GM23338 (cell line): Measurements from ENCODE around the gene ZSCAN23. TPM values are rescaled to one million over a fixed set of nuclear protein-coding genes. Genes with fewer than 3 reads are reported as not detected.

Experiments used
- ATAC-seq: fragments of 200-7000 bp; cut with Tn5 transposase; 3 replicates; pipeline ENCODE4 v1.9.1; 2020
- DNase-seq: peaks from one replicate; pipeline ENCODE4 v3.0.0-alpha.2; 2015; ENCODE audit warnings: low spot score
- H2AFZ ChIP-seq: fragments of 200-600 bp; sonication (generic); 2 replicates; pipeline ENCODE4 v1.8.0; 2016; ENCODE audit warnings: antibody characterized with exemption, mild to moderate bottlenecking, moderate library complexity
- H3F3A ChIP-seq: fragments of 200-600 bp; sonication (generic); replicated peaks from 2 replicates; pipeline ENCODE4 v1.8.0; 2017; ENCODE audit warnings: antibody characterized with exemption, mixed run types, low read depth
- H3K27ac ChIP-seq: fragments of 200-600 bp; sonication (generic); 2 replicates; pipeline ENCODE4 v1.6.1; 2016; ENCODE audit warnings: low read depth
- H3K27me3 ChIP-seq: fragments of 200-600 bp; sonication (generic); 2 replicates; pipeline ENCODE4 v1.8.0; 2016; ENCODE audit warnings: mild to moderate bottlenecking, mixed run types, moderate library complexity; ENCODE audit not compliant: insufficient read depth
- H3K36me3 ChIP-seq: fragments of 200-600 bp; sonication (generic); 2 replicates; pipeline ENCODE4 v1.8.0; 2016; ENCODE audit warnings: mild to moderate bottlenecking; ENCODE audit not compliant: insufficient read depth
- H3K4me1 ChIP-seq: fragments of 200-600 bp; sonication (generic); 2 replicates; pipeline ENCODE4 v1.8.0; 2016; ENCODE audit warnings: mild to moderate bottlenecking, moderate library complexity; ENCODE audit not compliant: insufficient read depth
- H3K4me2 ChIP-seq: fragments of 200-600 bp; sonication (generic); 2 replicates; pipeline ENCODE4 v1.7.1; 2017; ENCODE audit warnings: mixed run types
- H3K4me3 ChIP-seq: fragments of 200-600 bp; sonication (generic); 2 replicates; pipeline ENCODE4 v1.6.1; 2016; ENCODE audit warnings: mixed run types
- H3K79me2 ChIP-seq: fragments of 200-600 bp; sonication (generic); replicated peaks from 2 replicates; pipeline ENCODE4 v1.8.0; 2017; ENCODE audit warnings: mild to moderate bottlenecking; ENCODE audit not compliant: insufficient read depth
- H3K9me2 ChIP-seq: fragments of 200-600 bp; sonication (generic); 2 replicates; pipeline ENCODE4 v1.8.0; 2017; ENCODE audit not compliant: insufficient read depth
- H4K20me1 ChIP-seq: fragments of 200-600 bp; sonication (generic); replicated peaks from 2 replicates; pipeline ENCODE4 v1.8.0; 2017; ENCODE audit warnings: mild to moderate bottlenecking; ENCODE audit not compliant: insufficient read depth
- H3K27ac Mint-ChIP-seq: 2 replicates; pipeline ENCODE4 v1.8.0; 2020; ENCODE audit warnings: inconsistent platforms, mild to moderate bottlenecking, moderate library complexity, mixed read lengths
- H3K27me3 Mint-ChIP-seq: 3 replicates; pipeline ENCODE4 v1.8.0; 2022; ENCODE audit warnings: low read depth, mild to moderate bottlenecking, moderate library complexity, mixed read lengths, inconsistent platforms; ENCODE audit not compliant: insufficient read depth, poor library complexity
- H3K36me3 Mint-ChIP-seq: 3 replicates; pipeline ENCODE4 v1.8.0; 2021; ENCODE audit warnings: low read depth, mild to moderate bottlenecking, inconsistent platforms, moderate library complexity, mixed read lengths
- H3K4me1 Mint-ChIP-seq: 3 replicates; pipeline ENCODE4 v1.8.0; 2020; ENCODE audit warnings: mild to moderate bottlenecking, inconsistent platforms, mixed read lengths
- H3K4me3 Mint-ChIP-seq: 3 replicates; pipeline ENCODE4 v1.8.0; 2021; ENCODE audit warnings: moderate library complexity, mild to moderate bottlenecking, inconsistent platforms, mixed read lengths
- H3K9me3 Mint-ChIP-seq: 3 replicates; pipeline ENCODE4 v1.8.0; 2020; ENCODE audit warnings: moderate library complexity, mild to moderate bottlenecking, inconsistent platforms, mixed read lengths
- CTCF ChIP-seq, 2 experiments: fragments of 200-600 bp in 1 of 2; sonication (generic) in 1 of 2; conservative IDR thresholded peaks; 2 replicates each; pipeline versions ENCODE4 v1.5.1 to v1.6.1; 2016 to 2017; ENCODE audit warnings: antibody characterized with exemption in 2 of 2, low read depth in 2 of 2, mild to moderate bottlenecking in 2 of 2, moderate library complexity in 1 of 2
- EZH2 ChIP-seq: fragments of 200-600 bp; sonication (generic); IDR thresholded peaks from one replicate; pipeline ENCODE4 v1.8.0; 2017; ENCODE audit warnings: antibody characterized with exemption, mild to moderate bottlenecking, low read depth; ENCODE audit not compliant: unreplicated experiment
- JUNB ChIP-seq: IDR thresholded peaks from one replicate; pipeline ENCODE4 v1.6.1; 2016; ENCODE audit warnings: antibody characterized with exemption; ENCODE audit not compliant: unreplicated experiment
- NANOG ChIP-seq: IDR thresholded peaks from 2 replicates; pipeline ENCODE4 v1.6.1; 2016; ENCODE audit warnings: antibody characterized with exemption, borderline replicate concordance
- ZNF114 ChIP-seq: fragments of 250-450 bp; sonication (Bioruptor Pico); IDR thresholded peaks from 2 replicates; pipeline ENCODE4 v1.5.0; 2020; ENCODE audit warnings: mild to moderate bottlenecking, moderate library complexity
- polyA plus RNA-seq: library from polyadenylated mRNA; unstranded; fragments of >200 nt; fragmentation: Nextera tagmentation; extraction: Ambion mirVana; gene quantifications from 2 replicates; pipeline ENCODE4 v1.2.1, GENCODE V29; 2016
- total RNA-seq: library from RNA; depleted of rRNA; stranded (reverse); fragments of >200 nt; shearing (Covaris generic); gene quantifications from 2 replicates; pipeline ENCODE4 v1.2.3, GENCODE V29; 2014
- TF ChIP-seq, protein P1 (sequence below): fragments of 250-450 bp; sonication (Bioruptor Pico); IDR thresholded peaks from 2 replicates; pipeline ENCODE4 v1.5.0; 2020; ENCODE audit warnings: mild to moderate bottlenecking, moderate library complexity
- TF ChIP-seq, protein P2 (sequence below): IDR thresholded peaks from 2 replicates; pipeline ENCODE4 v1.6.1; 2016; ENCODE audit warnings: antibody characterized with exemption

Gene ZSCAN23
- total and polyA plus RNA-seq, 2 experiments from 2014 or later: 1.9 to 7.8 TPM

GRCh38 chr6:28424163-28424562 lies 19.1 kb downstream of the ZSCAN23 start (continued):
- TF ChIP-seq, protein P1, sequence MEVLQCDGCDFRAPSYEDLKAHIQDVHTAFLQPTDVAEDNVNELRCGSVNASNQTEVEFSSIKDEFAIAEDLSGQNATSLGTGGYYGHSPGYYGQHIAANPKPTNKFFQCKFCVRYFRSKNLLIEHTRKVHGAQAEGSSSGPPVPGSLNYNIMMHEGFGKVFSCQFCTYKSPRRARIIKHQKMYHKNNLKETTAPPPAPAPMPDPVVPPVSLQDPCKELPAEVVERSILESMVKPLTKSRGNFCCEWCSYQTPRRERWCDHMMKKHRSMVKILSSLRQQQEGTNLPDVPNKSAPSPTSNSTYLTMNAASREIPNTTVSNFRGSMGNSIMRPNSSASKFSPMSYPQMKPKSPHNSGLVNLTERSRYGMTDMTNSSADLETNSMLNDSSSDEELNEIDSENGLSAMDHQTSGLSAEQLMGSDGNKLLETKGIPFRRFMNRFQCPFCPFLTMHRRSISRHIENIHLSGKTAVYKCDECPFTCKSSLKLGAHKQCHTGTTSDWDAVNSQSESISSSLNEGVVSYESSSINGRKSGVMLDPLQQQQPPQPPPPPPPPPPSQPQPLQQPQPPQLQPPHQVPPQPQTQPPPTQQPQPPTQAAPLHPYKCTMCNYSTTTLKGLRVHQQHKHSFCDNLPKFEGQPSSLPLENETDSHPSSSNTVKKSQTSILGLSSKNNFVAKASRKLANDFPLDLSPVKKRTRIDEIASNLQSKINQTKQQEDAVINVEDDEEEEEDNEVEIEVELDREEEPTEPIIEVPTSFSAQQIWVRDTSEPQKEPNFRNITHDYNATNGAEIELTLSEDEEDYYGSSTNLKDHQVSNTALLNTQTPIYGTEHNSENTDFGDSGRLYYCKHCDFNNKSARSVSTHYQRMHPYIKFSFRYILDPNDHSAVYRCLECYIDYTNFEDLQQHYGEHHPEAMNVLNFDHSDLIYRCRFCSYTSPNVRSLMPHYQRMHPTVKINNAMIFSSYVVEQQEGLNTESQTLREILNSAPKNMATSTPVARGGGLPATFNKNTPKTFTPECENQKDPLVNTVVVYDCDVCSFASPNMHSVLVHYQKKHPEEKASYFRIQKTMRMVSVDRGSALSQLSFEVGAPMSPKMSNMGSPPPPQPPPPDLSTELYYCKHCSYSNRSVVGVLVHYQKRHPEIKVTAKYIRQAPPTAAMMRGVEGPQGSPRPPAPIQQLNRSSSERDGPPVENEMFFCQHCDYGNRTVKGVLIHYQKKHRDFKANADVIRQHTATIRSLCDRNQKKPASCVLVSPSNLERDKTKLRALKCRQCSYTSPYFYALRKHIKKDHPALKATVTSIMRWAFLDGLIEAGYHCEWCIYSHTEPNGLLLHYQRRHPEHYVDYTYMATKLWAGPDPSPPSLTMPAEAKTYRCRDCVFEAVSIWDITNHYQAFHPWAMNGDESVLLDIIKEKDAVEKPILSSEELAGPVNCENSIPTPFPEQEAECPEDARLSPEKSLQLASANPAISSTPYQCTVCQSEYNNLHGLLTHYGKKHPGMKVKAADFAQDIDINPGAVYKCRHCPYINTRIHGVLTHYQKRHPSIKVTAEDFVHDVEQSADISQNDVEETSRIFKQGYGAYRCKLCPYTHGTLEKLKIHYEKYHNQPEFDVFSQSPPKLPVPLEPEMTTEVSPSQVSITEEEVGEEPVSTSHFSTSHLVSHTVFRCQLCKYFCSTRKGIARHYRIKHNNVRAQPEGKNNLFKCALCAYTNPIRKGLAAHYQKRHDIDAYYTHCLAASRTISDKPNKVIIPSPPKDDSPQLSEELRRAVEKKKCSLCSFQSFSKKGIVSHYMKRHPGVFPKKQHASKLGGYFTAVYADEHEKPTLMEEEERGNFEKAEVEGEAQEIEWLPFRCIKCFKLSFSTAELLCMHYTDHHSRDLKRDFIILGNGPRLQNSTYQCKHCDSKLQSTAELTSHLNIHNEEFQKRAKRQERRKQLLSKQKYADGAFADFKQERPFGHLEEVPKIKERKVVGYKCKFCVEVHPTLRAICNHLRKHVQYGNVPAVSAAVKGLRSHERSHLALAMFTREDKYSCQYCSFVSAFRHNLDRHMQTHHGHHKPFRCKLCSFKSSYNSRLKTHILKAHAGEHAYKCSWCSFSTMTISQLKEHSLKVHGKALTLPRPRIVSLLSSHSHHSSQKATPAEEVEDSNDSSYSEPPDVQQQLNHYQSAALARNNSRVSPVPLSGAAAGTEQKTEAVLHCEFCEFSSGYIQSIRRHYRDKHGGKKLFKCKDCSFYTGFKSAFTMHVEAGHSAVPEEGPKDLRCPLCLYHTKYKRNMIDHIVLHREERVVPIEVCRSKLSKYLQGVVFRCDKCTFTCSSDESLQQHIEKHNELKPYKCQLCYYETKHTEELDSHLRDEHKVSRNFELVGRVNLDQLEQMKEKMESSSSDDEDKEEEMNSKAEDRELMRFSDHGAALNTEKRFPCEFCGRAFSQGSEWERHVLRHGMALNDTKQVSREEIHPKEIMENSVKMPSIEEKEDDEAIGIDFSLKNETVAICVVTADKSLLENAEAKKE: no peak
- TF ChIP-seq, protein P2, sequence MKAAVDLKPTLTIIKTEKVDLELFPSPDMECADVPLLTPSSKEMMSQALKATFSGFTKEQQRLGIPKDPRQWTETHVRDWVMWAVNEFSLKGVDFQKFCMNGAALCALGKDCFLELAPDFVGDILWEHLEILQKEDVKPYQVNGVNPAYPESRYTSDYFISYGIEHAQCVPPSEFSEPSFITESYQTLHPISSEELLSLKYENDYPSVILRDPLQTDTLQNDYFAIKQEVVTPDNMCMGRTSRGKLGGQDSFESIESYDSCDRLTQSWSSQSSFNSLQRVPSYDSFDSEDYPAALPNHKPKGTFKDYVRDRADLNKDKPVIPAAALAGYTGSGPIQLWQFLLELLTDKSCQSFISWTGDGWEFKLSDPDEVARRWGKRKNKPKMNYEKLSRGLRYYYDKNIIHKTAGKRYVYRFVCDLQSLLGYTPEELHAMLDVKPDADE: no peak

- no peaks in the 10 kb centered on the region for H3K36me3 ChIP-seq
- no peaks in the 10 kb centered on the region for H3K79me2 ChIP-seq
- ATAC-seq (no peak), DNase-seq (no peak)
- H3K4me3 ChIP-seq: no peak overlapping the region
- H3K27me3 Mint-ChIP-seq: no peaks in the 10 kb centered on the region
- H2AFZ ChIP-seq: no peak overlapping the region
- no peak overlapping the region for H3K27ac Mint-ChIP-seq
- no peaks in the 10 kb centered on the region for H3K27me3 ChIP-seq
- no peak overlapping the region for H3K27ac ChIP-seq
- no peaks in the 10 kb centered on the region for H3K4me1 ChIP-seq
- H3K4me1 Mint-ChIP-seq: no peaks in the 10 kb centered on the region
- H3K4me2 ChIP-seq: no peak overlapping the region
- H3K9me2 ChIP-seq: no peaks in the 10 kb centered on the region
- H4K20me1 ChIP-seq: 0 out of 2 replicates have a peak, but pooled peaks cover 3% of the 10 kb centered on the region
- 0 out of 3 replicates have a peak, but pooled peaks cover 6% of the 10 kb centered on the region for H3K9me3 Mint-ChIP-seq
- peaks cover 15% of the 10 kb centered on the region for H3K36me3 Mint-ChIP-seq
- H3F3A ChIP-seq: no peaks in the 10 kb centered on the region
- no peak overlapping the region for H3K4me3 Mint-ChIP-seq
- TF ChIP-seq JUNB (no peak), ZNF114 (CRISPR knock-in tag) (no peak), CTCF (conservative IDR thresholded peaks at IDR 0.05; ENCODE audit: low read depth in 2 of 2) (no peak), EZH2 (no peak), NANOG (no peak)
- TF ChIP-seq, protein P1: no peak
These were observed 19.7 kb downstream of the ZSCAN23 start for GRCh38 chr6:28423546-28423945.
